Activated CD4-positive, alpha-beta T cell treated with anti-CD3 and anti-CD28 coated beads, Interleukin-2, amount 10 ng/mL, durations not matched to agents 7 days and 5 days (primary cell): ENCODE data around the gene NPR2. TPM values are rescaled to one million over a fixed set of nuclear protein-coding genes. Genes with fewer than 3 reads are reported as not detected.

Experiments
- CTCF ChIA-PET: fragments of 350-600 bp; sonication (Branson Sonifier 250); formaldehyde crosslinking; loops from one replicate; lab custom pipeline; 2021; ENCODE audit warnings: antibody characterized with exemption; lab: Charles Lee
- POLR2A ChIA-PET: fragments of 350-600 bp; sonication (Branson Sonifier 250); formaldehyde crosslinking; loops from one replicate; lab custom pipeline; 2021; ENCODE audit warnings: antibody characterized with exemption; lab: Charles Lee
- DNase-seq: peaks from one replicate; pipeline ENCODE4 v3.0.0-alpha.2; 2020
- H3K27ac Mint-ChIP-seq: one replicate; pipeline ENCODE4 v1.8.0; 2021; ENCODE audit warnings: mild to moderate bottlenecking, moderate library complexity, mixed read lengths
- H3K27me3 Mint-ChIP-seq: one replicate; pipeline ENCODE4 v1.8.0; 2021; ENCODE audit warnings: mixed read lengths
- H3K36me3 Mint-ChIP-seq: one replicate; pipeline ENCODE4 v1.8.0; 2021; ENCODE audit warnings: low read depth, mixed read lengths
- H3K4me1 Mint-ChIP-seq: one replicate; pipeline ENCODE4 v1.8.0; 2021; ENCODE audit warnings: mixed read lengths
- H3K4me3 Mint-ChIP-seq: one replicate; pipeline ENCODE4 v1.8.0; 2021; ENCODE audit warnings: mild to moderate bottlenecking, moderate library complexity, mixed read lengths
- H3K9me3 Mint-ChIP-seq: one replicate; pipeline ENCODE4 v1.8.0; 2021; ENCODE audit warnings: mixed read lengths
- total RNA-seq, 2 experiments: library from RNA; stranded (reverse); gene quantifications; one replicate each; pipeline ENCODE4 v1.2.3, GENCODE V29; 2021

Gene NPR2
- total RNA-seq, 2 experiments from 2014 or later = 8.7 to 11.7 TPM

GRCh38 chr9:35811381-35812024 lies 20.1 kb downstream of the NPR2 start:
- peaks cover 12% of the 10 kb centered on the region for H3K36me3 Mint-ChIP-seq
- ChIA-PET POLR2A (interaction anchor here (1.6 kb wide), 1 partner anchor 79 kb away, joined by 7 read pairs; the partner anchor contains the start of genes CREB3 and TLN1), CTCF (interaction anchor here (0.6 to 5.5 kb wide), 13 partner anchors 12 to 200 kb away, joined by 3 to 34 read pairs (median 3); partner anchors contain the start of gene RGP1)
- H3K4me3 Mint-ChIP-seq = peak overlapping the region; percentile 72
- peak overlapping the region; percentile 91 for H3K27ac Mint-ChIP-seq
- H3K9me3 Mint-ChIP-seq = no peaks in the 10 kb centered on the region
- H3K27me3 Mint-ChIP-seq = no peaks in the 10 kb centered on the region
- H3K4me1 Mint-ChIP-seq = peaks cover 43% of the 10 kb centered on the region
- DNase-seq = no peak

GRCh38 chr9:35812025-35812602 lies 20.7 kb downstream of the NPR2 start, which contains the start of gene SPAG8:
Gene SPAG8, minus strand, starts transcription at chr9:35812262. Its CDS starts 115 bp downstream, at chr9:35812147.
- H3K9me3 Mint-ChIP-seq = no peaks in the 10 kb centered on the region
- POLR2A ChIA-PET = interaction anchor here (1.6 kb wide), 1 partner anchor 80 kb away, joined by 7 read pairs; the partner anchor contains the start of genes CREB3 and TLN1
- CTCF ChIA-PET = interaction anchor here (0.6 to 5.5 kb wide), 15 partner anchors 13 to 201 kb away, joined by 3 to 34 read pairs (median 3); partner anchors contain the start of gene RGP1

GRCh38 chr9:35813434-35814105 lies 22.2 kb downstream of the NPR2 start:
- Mint-ChIP-seq H3K27ac (peak overlapping the region; percentile 65), H3K27me3 (peaks cover 13% of the 10 kb centered on the region), H3K4me3 (peak overlapping the region; percentile 86), H3K36me3 (peaks cover 7% of the 10 kb centered on the region), H3K4me1 (peaks cover 43% of the 10 kb centered on the region), H3K9me3 (no peaks in the 10 kb centered on the region)
- ChIA-PET POLR2A (interaction anchor here (0.9 kb wide), 1 partner anchor 82 kb away, joined by 4 read pairs; the partner anchor contains the start of genes CREB3 and TLN1), CTCF (interaction anchor here (0.8 to 5.5 kb wide), 7 partner anchors 10 to 57 kb away, joined by 3 to 34 read pairs (median 5); partner anchors contain the start of genes FAM221B, NPR2 and TMEM8B)
- DNase-seq = no peak

More at GRCh38 chr9:35812025-35812602, 20.7 kb downstream of the NPR2 start, which contains the start of gene SPAG8:
- peaks cover 43% of the 10 kb centered on the region for H3K4me1 Mint-ChIP-seq
- DNase-seq = peak; percentile 98
- peak within 1 kb of the TSS; percentile 91 for H3K27ac Mint-ChIP-seq
- H3K4me3 Mint-ChIP-seq = peak within 1 kb of the TSS; percentile 72
- H3K36me3 Mint-ChIP-seq = peaks cover 7% of the 10 kb centered on the region
- peaks cover 1% of the 10 kb centered on the region for H3K27me3 Mint-ChIP-seq

GRCh38 chr9:35814106-35814840 lies 22.9 kb downstream of the NPR2 start:
- H3K27me3 Mint-ChIP-seq = peaks cover 13% of the 10 kb centered on the region
- peak; percentile 50 for DNase-seq
- no peaks in the 10 kb centered on the region for H3K9me3 Mint-ChIP-seq
- ChIA-PET POLR2A (interaction anchor here (0.7 to 1.2 kb wide), 3 partner anchors 15 to 377 kb away, joined by 3 to 5 read pairs (median 4); partner anchors contain the start of genes CLTA, CREB3, FAM221B and TLN1), CTCF (interaction anchor here (0.6 to 5.5 kb wide), 8 partner anchors 8 to 1659 kb away, joined by 3 to 34 read pairs (median 4); partner anchors contain the start of genes FAM221B, NPR2 and TMEM8B)
- peak overlapping the region; percentile 86 for H3K4me3 Mint-ChIP-seq
- peak overlapping the region; percentile 95 for H3K27ac Mint-ChIP-seq
- peaks cover 43% of the 10 kb centered on the region for H3K4me1 Mint-ChIP-seq
- H3K36me3 Mint-ChIP-seq = peaks cover 4% of the 10 kb centered on the region

DNA sequence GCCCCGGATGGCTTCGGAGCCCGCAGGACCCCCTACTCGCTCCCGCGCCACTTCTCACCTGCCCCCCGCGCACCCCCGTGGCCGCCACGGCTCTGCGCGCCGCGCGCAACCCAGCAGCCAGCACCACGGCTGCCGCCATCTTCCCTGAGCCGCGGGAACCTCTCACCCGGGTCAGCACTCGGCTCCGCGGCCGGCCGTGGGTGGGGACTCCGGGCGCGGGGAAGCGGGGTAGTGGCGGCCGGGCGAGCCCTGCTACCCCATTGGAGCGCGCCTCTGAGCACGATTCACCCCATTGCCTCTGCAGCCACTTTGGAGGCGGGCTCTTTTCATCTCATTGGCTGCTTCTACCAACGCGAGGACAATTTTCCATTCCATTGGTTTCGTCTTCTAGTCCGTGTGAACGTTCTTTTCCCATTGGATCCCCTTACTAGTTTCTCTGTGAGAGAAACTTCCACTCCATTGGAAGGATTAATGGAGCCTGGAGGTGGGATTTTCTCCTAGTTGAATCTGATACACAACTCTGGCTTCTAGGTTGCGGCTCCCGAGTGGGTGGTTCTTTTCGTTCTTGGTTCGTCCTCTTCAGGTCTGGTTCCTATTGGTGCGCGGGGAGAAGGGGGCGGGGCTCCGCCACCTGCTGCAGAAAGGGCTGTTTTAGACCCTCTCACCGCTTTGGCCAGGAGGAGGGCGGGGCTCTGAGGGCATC lies 23.6 kb downstream of the NPR2 start, which contains the start of gene HINT2:
Gene HINT2 (minus strand): TSS at position 202 of the 703 bp plus-strand sequence. CDS start 63 bp downstream, at position 139.
- ChIA-PET CTCF (interaction anchor here (0.6 to 5.5 kb wide), 6 partner anchors 9 to 1660 kb away, joined by 3 to 34 read pairs (median 4); partner anchors contain the start of gene NPR2), POLR2A (interaction anchor here (0.7 to 1.2 kb wide), 2 partner anchors 14 to 376 kb away, joined by 3 to 5 read pairs; partner anchors contain the start of genes CLTA, FAM221B and TMEM8B)
- DNase-seq = peak; percentile 99
- peak within 1 kb of the TSS; percentile 95 for H3K27ac Mint-ChIP-seq
- H3K4me3 Mint-ChIP-seq = peak within 1 kb of the TSS; percentile 86
- H3K36me3 Mint-ChIP-seq = peaks cover 4% of the 10 kb centered on the region
- H3K27me3 Mint-ChIP-seq = peaks cover 13% of the 10 kb centered on the region
- no peaks in the 10 kb centered on the region for H3K9me3 Mint-ChIP-seq
- peaks cover 43% of the 10 kb centered on the region for H3K4me1 Mint-ChIP-seq

DNA sequence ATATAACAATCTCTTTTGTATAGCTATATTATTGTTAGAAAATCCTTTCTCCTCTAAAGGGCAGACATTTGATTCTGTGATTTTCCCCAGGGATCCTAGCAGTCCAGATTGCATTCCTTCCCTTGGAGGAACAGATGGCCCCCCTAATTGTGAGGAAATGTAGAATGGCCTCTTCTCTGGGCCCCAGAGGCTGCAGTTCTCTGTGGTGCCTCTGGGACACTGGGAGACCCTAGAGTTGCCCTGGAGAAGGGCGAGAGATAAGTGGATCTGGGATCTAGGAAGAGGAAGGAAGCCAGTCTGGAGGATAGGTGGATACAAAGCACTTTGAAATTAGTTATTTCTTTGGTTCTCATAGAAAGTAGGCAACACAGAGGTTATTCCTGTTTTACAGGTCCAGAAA lies 25.3 kb downstream of the NPR2 start:
- peaks cover 4% of the 10 kb centered on the region for H3K36me3 Mint-ChIP-seq
- H3K4me1 Mint-ChIP-seq = peaks cover 32% of the 10 kb centered on the region
- POLR2A ChIA-PET = no interaction called here
- no peaks in the 10 kb centered on the region for H3K9me3 Mint-ChIP-seq
- CTCF ChIA-PET = interaction anchor here (1.0 to 1.3 kb wide), 2 partner anchors 10 to 159 kb away, joined by 3 to 4 read pairs; partner anchors contain the start of gene RMRP
- H3K4me3 Mint-ChIP-seq = no peak overlapping the region
- peaks cover 13% of the 10 kb centered on the region for H3K27me3 Mint-ChIP-seq
- H3K27ac Mint-ChIP-seq = no peak overlapping the region
- no peak for DNase-seq

- ChIA-PET POLR2A (no interaction called here), CTCF (no interaction called here)
- Mint-ChIP-seq H3K4me1 (peaks cover 16% of the 10 kb centered on the region), H3K27ac (no peak overlapping the region), H3K4me3 (no peak overlapping the region), H3K36me3 (peaks cover 4% of the 10 kb centered on the region), H3K27me3 (peaks cover 15% of the 10 kb centered on the region), H3K9me3 (no peaks in the 10 kb centered on the region)
- DNase-seq = no peak
Observed at GRCh38 chr9:35818341-35818740, 26.9 kb downstream of the NPR2 start.

- Mint-ChIP-seq H3K4me3 (no peak overlapping the region), H3K27me3 (peaks cover 15% of the 10 kb centered on the region), H3K9me3 (no peaks in the 10 kb centered on the region), H3K4me1 (peaks cover 5% of the 10 kb centered on the region), H3K27ac (no peak overlapping the region), H3K36me3 (no peaks in the 10 kb centered on the region)
- ChIA-PET CTCF (interaction anchor here (0.8 to 1.3 kb wide), 2 partner anchors 16 to 91 kb away, joined by 4 read pairs; no protein-coding TSS in a partner anchor), POLR2A (no interaction called here)
- DNase-seq = no peak
Observed at GRCh38 chr9:35820076-35820475, 28.7 kb downstream of the NPR2 start.

DNA sequence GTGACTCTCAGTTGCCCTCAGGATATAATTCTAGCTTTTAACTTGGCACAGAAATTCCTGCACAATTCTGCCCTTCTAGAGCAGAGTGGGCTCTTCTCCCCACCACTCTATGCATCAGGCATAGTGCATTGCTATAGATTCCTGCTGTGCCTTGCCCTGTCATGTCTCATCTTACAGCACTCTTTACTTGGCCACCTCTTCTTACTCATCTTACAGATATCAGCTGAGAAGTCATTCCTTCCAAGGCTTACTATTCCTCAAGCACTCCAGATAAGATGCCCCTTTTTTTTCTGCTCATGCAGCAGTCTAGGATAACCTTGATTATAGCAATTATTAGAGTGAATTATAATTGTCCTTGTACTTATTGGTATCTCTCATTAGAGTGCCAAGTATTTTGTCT lies 31.5 kb downstream of the NPR2 start:
- POLR2A ChIA-PET = no interaction called here
- no peak for DNase-seq
- CTCF ChIA-PET = interaction anchor here (1.3 kb wide), 1 partner anchor 25 kb away, joined by 3 read pairs; no protein-coding TSS in a partner anchor
- no peak overlapping the region for H3K4me3 Mint-ChIP-seq
- no peaks in the 10 kb centered on the region for H3K36me3 Mint-ChIP-seq
- H3K9me3 Mint-ChIP-seq = no peaks in the 10 kb centered on the region
- H3K27me3 Mint-ChIP-seq = peaks cover 8% of the 10 kb centered on the region
- no peak overlapping the region for H3K27ac Mint-ChIP-seq
- H3K4me1 Mint-ChIP-seq = peaks cover 12% of the 10 kb centered on the region

DNA sequence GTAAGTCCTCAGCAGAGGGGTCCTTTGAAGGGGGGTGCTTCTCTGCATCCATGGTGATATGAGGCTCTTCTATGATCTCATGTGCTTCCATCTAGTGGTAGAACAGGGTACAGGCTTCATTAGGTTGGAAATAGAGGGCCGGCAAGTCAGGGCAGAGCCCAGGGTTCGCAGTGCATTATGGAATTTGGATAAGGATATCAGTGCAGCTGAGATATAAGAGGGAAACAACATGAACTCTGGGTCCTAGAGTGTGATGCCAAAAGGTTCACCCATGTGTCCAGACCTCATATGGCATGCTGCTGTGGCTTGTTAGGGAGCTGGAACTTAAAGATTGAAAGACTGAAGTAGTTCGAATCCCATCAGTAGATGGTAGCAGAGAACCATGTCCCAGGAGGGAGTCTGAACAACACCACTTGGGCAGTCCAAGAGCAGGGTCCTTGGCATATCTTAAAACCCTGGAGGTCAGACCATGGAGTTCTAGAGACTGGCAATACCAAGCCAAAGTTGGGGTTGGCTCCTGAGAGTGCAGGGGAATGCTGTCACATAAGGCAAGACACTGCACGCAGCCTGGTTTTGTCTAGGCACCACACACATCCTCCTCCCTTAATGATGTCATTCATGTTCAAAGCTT lies 34.8 kb downstream of the NPR2 start:
- Mint-ChIP-seq H3K27me3 (peaks cover 5% of the 10 kb centered on the region), H3K9me3 (no peaks in the 10 kb centered on the region), H3K27ac (no peak overlapping the region), H3K36me3 (no peaks in the 10 kb centered on the region), H3K4me3 (no peak overlapping the region), H3K4me1 (peaks cover 26% of the 10 kb centered on the region)
- POLR2A ChIA-PET = no interaction called here
- DNase-seq = peak; percentile 52
- CTCF ChIA-PET = interaction anchor here (0.6 to 1.7 kb wide), 16 partner anchors 8 to 709 kb away, joined by 3 to 12 read pairs (median 4); partner anchors contain the start of genes HINT2 and SPAG8
